ENCODE results near the gene GPC6.

- no peak for TF ChIP-seq SP2 (tag by site-specific recombination; IDR thresholded peaks at IDR 0.05)
- TF ChIP-seq ZNF133 (tag by site-specific recombination; IDR thresholded peaks at IDR 0.05): no peak
- TF ChIP-seq PBX3 (CRISPR knock-in tag; IDR thresholded peaks at IDR 0.05): no peak
- TF ChIP-seq ZNF701 (tag by site-specific recombination; IDR thresholded peaks at IDR 0.05): no peak
- TF ChIP-seq CTCF (tag by site-specific recombination; IDR thresholded peaks at IDR 0.05): no peak
- no peak for TF ChIP-seq TRIM28 (IDR thresholded peaks at IDR 0.05; ENCODE audit: borderline replicate concordance, low read length)
- TF ChIP-seq ZNF24 (tag by site-specific recombination; IDR thresholded peaks at IDR 0.05): no peak
- no peak for TF ChIP-seq TCF7L2 (IDR thresholded peaks at IDR 0.05; ENCODE audit: borderline replicate concordance, low read depth, low read length)
- no peak for TF ChIP-seq ZNF18 (tag by site-specific recombination; IDR thresholded peaks at IDR 0.05)
- TF ChIP-seq ZNF707 (tag by site-specific recombination; IDR thresholded peaks at IDR 0.05): no peak
- TF ChIP-seq REPIN1 (tag by site-specific recombination; IDR thresholded peaks at IDR 0.05; ENCODE audit: low read depth): no peak
- TF ChIP-seq ZNF311 (tag by site-specific recombination; IDR thresholded peaks at IDR 0.05; ENCODE audit: borderline replicate concordance): no peak
Observed at GRCh38 chr13:93231867-93232266, 5.3 kb downstream of the GPC6 start.
